B cell (primary cell): ENCODE measurements around the gene POLR1H. TPM values are rescaled to one million over a fixed set of nuclear protein-coding genes. Genes with fewer than 3 reads are reported as not detected.

Experiments used
- ATAC-seq: fragments of 200-7000 bp; cut with Tn5 transposase; one replicate; pipeline ENCODE4 v1.10.0; 2021; ENCODE audit warnings: low read depth, mild to moderate bottlenecking, moderate number of reproducible peaks, moderate library complexity
- CTCF ChIA-PET: fragments of 350-600 bp; sonication (Branson Sonifier 250); formaldehyde crosslinking; loops from one replicate; lab custom pipeline; 2021; ENCODE audit warnings: antibody characterized with exemption, inconsistent platforms; lab: Charles Lee
- POLR2A ChIA-PET: fragments of 350-600 bp; sonication (Branson Sonifier 250); formaldehyde crosslinking; loops from one replicate; lab custom pipeline; 2021; ENCODE audit warnings: antibody characterized with exemption; lab: Charles Lee
- DNase-seq: peaks from one replicate; pipeline ENCODE4 v3.0.0; 2013
- H2AFZ ChIP-seq: 2 replicates; pipeline ENCODE4 v1.6.1; 2012; ENCODE audit warnings: mild to moderate bottlenecking, low read depth, low read length; ENCODE audit not compliant: insufficient read depth, poor library complexity, severe bottlenecking
- H3K27ac ChIP-seq, 2 donors: 1 replicate in 1 of 2; 2 replicates in 1 of 2; pipeline ENCODE4 v1.5.1; 2012 to 2013; ENCODE audit warnings: low read length in 2 of 2, mild to moderate bottlenecking in 2 of 2, moderate library complexity in 1 of 2
- H3K27me3 ChIP-seq, 4 experiments: fragments of 200-600 bp in 1 of 4; sonication (generic) in 1 of 4; replicated peaks in 1 of 4; 1 replicate in 2 of 4; 2 replicates in 2 of 4; pipeline versions ENCODE4 v1.6.1 to v1.7.0; 2013 to 2016; ENCODE audit warnings: low read length in 3 of 4, mild to moderate bottlenecking in 2 of 4, mixed read lengths in 1 of 4, moderate library complexity in 1 of 4; ENCODE audit not compliant: insufficient read depth in 4 of 4, control insufficient read depth in 3 of 4; ENCODE audit errors: control extremely low read depth in 1 of 4
- H3K36me3 ChIP-seq, 2 experiments: replicated peaks in 1 of 2; 1 replicate in 1 of 2; 2 replicates in 1 of 2; pipeline versions ENCODE4 v1.6.1 to v1.7.1; 2013; ENCODE audit warnings: low read length in 1 of 2; ENCODE audit not compliant: insufficient read depth in 2 of 2, control insufficient read depth in 1 of 2; ENCODE audit errors: control extremely low read depth in 1 of 2, extremely low read depth in 1 of 2
- H3K4me1 ChIP-seq, 2 donors: fragments of 200-600 bp in 1 of 2; sonication (generic) in 1 of 2; 1 replicate in 1 of 2; 2 replicates in 1 of 2; pipeline versions ENCODE4 v1.5.1 to v1.6.1; 2013 to 2017; ENCODE audit warnings: low read length in 2 of 2; ENCODE audit not compliant: control insufficient read depth in 2 of 2, insufficient read depth in 2 of 2
- H3K4me2 ChIP-seq: replicated peaks from 2 replicates; pipeline ENCODE3; 2012; ENCODE audit warnings: mild to moderate bottlenecking, low read depth, low read length; ENCODE audit not compliant: poor library complexity, severe bottlenecking
- H3K4me3 ChIP-seq, 5 experiments: fragments of 200-600 bp in 1 of 5; sonication (generic) in 1 of 5; 1 replicate in 3 of 5; 2 replicates in 2 of 5; pipeline versions ENCODE4 v1.5.1 to v1.7.0; 2011 to 2016; ENCODE audit warnings: low read length in 4 of 5, mild to moderate bottlenecking in 4 of 5, low read depth in 2 of 5, control low read depth in 1 of 5, moderate library complexity in 1 of 5; ENCODE audit not compliant: insufficient read depth in 1 of 5; ENCODE audit errors: control extremely low read depth in 1 of 5, extremely low read depth in 1 of 5
- H3K79me2 ChIP-seq: fragments of 200-600 bp; sonication (generic); one replicate; pipeline ENCODE4 v1.6.0; 2016; ENCODE audit warnings: low read length; ENCODE audit not compliant: control insufficient read depth, insufficient read depth
- H3K9ac ChIP-seq: fragments of 200-600 bp; sonication (generic); 2 replicates; pipeline ENCODE4 v1.6.1; 2017; ENCODE audit warnings: mild to moderate bottlenecking, low read length, moderate library complexity
- H3K9me3 ChIP-seq, 3 donors: one replicate each; pipeline versions ENCODE4 v1.6.1 to v1.7.1; 2013; ENCODE audit warnings: low read length in 2 of 3; ENCODE audit not compliant: control insufficient read depth in 2 of 3, insufficient read depth in 1 of 3; ENCODE audit errors: control extremely low read depth in 1 of 3
- H4K20me1 ChIP-seq: 2 replicates; pipeline ENCODE4 v1.6.0; 2012; ENCODE audit warnings: mild to moderate bottlenecking, low read length; ENCODE audit not compliant: insufficient read depth, control insufficient read depth, poor library complexity, severe bottlenecking
- H3K27ac Mint-ChIP-seq: one replicate; pipeline ENCODE4 v1.8.0; 2021; ENCODE audit warnings: mixed read lengths
- H3K27me3 Mint-ChIP-seq: one replicate; pipeline ENCODE4 v1.8.0; 2021; ENCODE audit warnings: mixed read lengths
- H3K4me1 Mint-ChIP-seq: one replicate; pipeline ENCODE4 v1.8.0; 2021; ENCODE audit warnings: mixed read lengths
- H3K4me3 Mint-ChIP-seq: one replicate; pipeline ENCODE4 v1.8.0; 2021; ENCODE audit warnings: mixed read lengths
- H3K9me3 Mint-ChIP-seq: one replicate; pipeline ENCODE4 v1.8.0; 2022; ENCODE audit warnings: mixed read lengths; ENCODE audit not compliant: insufficient read depth
- CTCF ChIP-seq: fragments of 200-600 bp; IDR thresholded peaks from one replicate; pipeline ENCODE4 v1.8.0; 2022; ENCODE audit warnings: antibody characterized with exemption, mild to moderate bottlenecking
- EZH2 ChIP-seq: IDR thresholded peaks from 2 replicates; pipeline ENCODE4 v1.6.1; 2012; ENCODE audit warnings: borderline replicate concordance, low read depth, mild to moderate bottlenecking, moderate library complexity, low read length; ENCODE audit not compliant: insufficient read depth, poor library complexity, severe bottlenecking
- WGBS: methylation state at CpG from one replicate; pipeline ENCODE4 v1.1.5; 2013; ENCODE audit warnings: missing lambda C conversion rate; ENCODE audit not compliant: insufficient coverage; 5-methylcytosine and 5-hydroxymethylcytosine counted together
- intact Hi-C: fragments of 100-400 bp; cut with micrococcal nuclease; formaldehyde crosslinking; loops from one replicate; pipeline ENCODE4 v1.10.0; 2022
- polyA plus RNA-seq: library from polyadenylated mRNA; depleted of rRNA; stranded (reverse); fragments of >200 nt; gene quantifications from 2 replicates; pipeline ENCODE4 v1.2.3, GENCODE V29; 2012
- total RNA-seq, 2 donors: library from RNA; stranded (reverse); fragments of 120-200 nt in 1 of 2; gene quantifications; 1 replicate in 1 of 2; 2 replicates in 1 of 2; pipeline versions ENCODE4 v1.2.3 to v1.2.4, GENCODE V29; 2013 to 2022

POLR1H gene
- total and polyA plus RNA-seq, 2 donors (not counting 1 experiment from before 2014, with no cell fraction given), result 38.8 to 71.0 TPM

GRCh38 chr6:30093951-30094661 is 33.0 kb downstream of the POLR1H start:
- Histone ChIP-seq H3K27ac (no peak overlapping the region), H3K36me3 (no peaks in the 10 kb centered on the region), H4K20me1 (no peaks in the 10 kb centered on the region), H3K9ac (no peak overlapping the region), H3K79me2 (no peaks in the 10 kb centered on the region), H3K4me1 (peaks cover 4 to 7% of the 10 kb centered on the region in 2 donors), H3K4me3 (no peak overlapping the region), H3K27me3 (peaks cover 0 to 70% (median 44%) of the 10 kb centered on the region in 4 experiments), H3K4me2 (no peak overlapping the region), H3K9me3 (no peaks in the 10 kb centered on the region), H2AFZ (no peak overlapping the region)
- DNase-seq (no peak), ATAC-seq (no peak)
- Mint-ChIP-seq H3K4me1 (peaks cover 4% of the 10 kb centered on the region), H3K4me3 (no peak overlapping the region), H3K27ac (no peak overlapping the region), H3K9me3 (no peaks in the 10 kb centered on the region), H3K27me3 (peaks cover 86% of the 10 kb centered on the region)
- ChIA-PET CTCF (interaction anchor here (1.0 to 1.9 kb wide), 3 partner anchors 9 to 37 kb away, joined by 3 to 6 read pairs (median 3); no protein-coding TSS in a partner anchor), POLR2A (no interaction called here)
- intact Hi-C loops, result no loop called here
- TF ChIP-seq EZH2 (no peak), CTCF (no peak)
- 39% methylated on average over 3 of the region's 5 CpGs for WGBS

- TF ChIP-seq CTCF (no peak), EZH2 (no peak)
- no peak overlapping the region for H2AFZ ChIP-seq
- ChIA-PET CTCF (interaction anchor here (0.8 kb wide), 1 partner anchor 34 kb away, joined by 3 read pairs; no protein-coding TSS in a partner anchor), POLR2A (no interaction called here)
- H3K27ac ChIP-seq, result no peak overlapping the region
- peaks cover 22 to 29% of the 10 kb centered on the region in 2 donors for H3K4me1 ChIP-seq
- H3K27me3 ChIP-seq, result peaks cover 3 to 75% (median 48%) of the 10 kb centered on the region in 4 experiments
- no peaks in the 10 kb centered on the region for H3K79me2 ChIP-seq
- peaks cover 85% of the 10 kb centered on the region for H3K27me3 Mint-ChIP-seq
- no peak overlapping the region for H3K4me2 ChIP-seq
- ATAC-seq (no peak), DNase-seq (no peak)
- H3K4me1 Mint-ChIP-seq, result peaks cover 21% of the 10 kb centered on the region
- no peak overlapping the region for H3K9ac ChIP-seq
- H4K20me1 ChIP-seq, result no peaks in the 10 kb centered on the region
- intact Hi-C loops, result no loop called here
- no peaks in the 10 kb centered on the region for H3K9me3 Mint-ChIP-seq
- H3K4me3 Mint-ChIP-seq, result no peak overlapping the region
- WGBS, result 60% methylated on average over 1 of the region's 1 CpG
- H3K9me3 ChIP-seq, result peaks cover 0 to 12% (median 0%) of the 10 kb centered on the region in 3 donors
- no peaks in the 10 kb centered on the region for H3K36me3 ChIP-seq
- H3K27ac Mint-ChIP-seq, result no peak overlapping the region
- H3K4me3 ChIP-seq, result no peak overlapping the region
Observed at GRCh38 chr6:30096829-30097228, 35.8 kb downstream of the POLR1H start.
